ENCODE results near the gene RGL1.

The RGL1 gene

DNA sequence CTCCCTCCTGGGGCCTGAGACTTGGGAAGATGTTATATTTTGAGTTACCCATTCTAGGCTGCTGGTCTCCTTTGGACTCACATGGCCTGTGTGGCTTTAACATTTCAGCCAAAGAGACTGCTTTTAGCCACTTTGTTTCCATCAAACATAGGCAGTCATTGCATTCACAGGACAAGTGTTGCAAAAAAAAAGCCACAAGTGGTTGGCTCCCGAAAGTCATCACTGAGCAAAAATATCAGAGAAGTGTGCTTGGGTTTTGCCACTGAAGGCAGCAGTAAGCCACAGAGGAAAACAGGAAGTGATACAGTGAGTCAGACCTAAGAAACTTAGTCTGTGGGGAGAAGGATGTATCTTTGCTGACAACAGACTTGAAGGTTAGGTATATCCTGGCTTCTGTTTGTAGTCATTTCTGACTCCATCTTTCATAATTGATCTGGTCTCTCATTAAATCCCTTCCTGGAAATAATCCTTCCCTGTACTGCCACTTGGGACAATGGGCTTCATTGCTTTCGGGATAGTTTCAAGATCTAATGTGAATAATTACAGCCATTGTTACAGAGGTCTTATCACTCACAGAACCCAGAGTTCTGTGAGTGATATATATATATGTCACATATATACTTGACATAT, 151.8 kb downstream of the RGL1 start:
- TF ChIP-seq POLR2A (IDR thresholded peaks at IDR 0.05; ENCODE audit: low read length) (no peak), GATA1 (IDR thresholded peaks at IDR 0.05; ENCODE audit: low read depth, low read length) (no peak)
- DNase-seq: no peak

GRCh38 chr1:183957216-183957830, 152.4 kb downstream of the RGL1 start:
- DNase-seq: no peak
- TF ChIP-seq GATA1 (IDR thresholded peaks at IDR 0.05; ENCODE audit: low read depth, low read length): no peak
- TF ChIP-seq POLR2A (IDR thresholded peaks at IDR 0.05; ENCODE audit: low read length): no peak

- DNase-seq: no peak
- TF ChIP-seq GATA1 (IDR thresholded peaks at IDR 0.05; ENCODE audit: low read depth, low read length) (no peak), POLR2A (IDR thresholded peaks at IDR 0.05; ENCODE audit: low read length) (no peak)
Observed at GRCh38 chr1:183958958-183959357, 154.0 kb downstream of the RGL1 start.

DNA sequence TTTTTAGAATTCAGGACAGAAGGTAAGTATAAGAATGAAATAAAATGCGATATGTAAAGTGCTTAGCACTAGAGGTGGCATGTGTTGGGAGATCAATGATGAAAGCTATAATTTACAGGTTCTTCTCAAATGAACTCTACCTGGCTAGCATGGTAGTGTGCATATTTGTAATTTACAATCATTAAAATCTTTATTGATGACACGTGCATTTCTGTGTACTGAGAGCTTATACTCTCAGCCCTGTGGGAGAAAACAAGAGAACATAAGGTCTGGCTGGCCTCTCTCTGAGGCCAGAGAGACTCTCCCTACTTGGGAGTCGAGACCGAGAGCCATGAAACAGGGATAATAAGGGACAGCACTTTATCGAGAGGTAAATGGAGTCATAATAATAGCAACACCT, 156.2 kb downstream of the RGL1 start:
- no peak for DNase-seq
- TF ChIP-seq POLR2A (IDR thresholded peaks at IDR 0.05; ENCODE audit: low read length): no peak
- TF ChIP-seq GATA1 (IDR thresholded peaks at IDR 0.05; ENCODE audit: low read depth, low read length): no peak

DNA sequence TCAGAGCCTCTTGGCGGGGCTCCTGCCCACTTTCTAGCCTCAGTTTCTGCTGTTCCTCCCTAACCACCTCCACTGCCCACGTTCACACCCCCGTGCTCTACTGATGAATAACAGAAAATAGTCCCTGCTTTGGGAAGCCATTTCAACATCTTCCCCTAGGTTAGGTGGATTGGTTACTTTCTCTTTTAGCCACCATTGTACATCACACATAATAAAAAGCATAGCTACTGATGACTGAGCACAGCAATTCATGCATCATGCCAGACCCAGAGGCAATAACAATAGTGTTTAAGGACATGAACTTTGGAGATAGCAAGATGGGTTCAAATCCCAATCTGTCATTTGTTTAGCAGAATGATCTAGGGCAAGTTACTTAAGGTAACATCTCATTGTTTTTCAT, 158.0 kb downstream of the RGL1 start:
- DNase-seq: no peak
- TF ChIP-seq POLR2A (IDR thresholded peaks at IDR 0.05; ENCODE audit: low read length) (no peak), GATA1 (IDR thresholded peaks at IDR 0.05; ENCODE audit: low read depth, low read length) (no peak)

DNA sequence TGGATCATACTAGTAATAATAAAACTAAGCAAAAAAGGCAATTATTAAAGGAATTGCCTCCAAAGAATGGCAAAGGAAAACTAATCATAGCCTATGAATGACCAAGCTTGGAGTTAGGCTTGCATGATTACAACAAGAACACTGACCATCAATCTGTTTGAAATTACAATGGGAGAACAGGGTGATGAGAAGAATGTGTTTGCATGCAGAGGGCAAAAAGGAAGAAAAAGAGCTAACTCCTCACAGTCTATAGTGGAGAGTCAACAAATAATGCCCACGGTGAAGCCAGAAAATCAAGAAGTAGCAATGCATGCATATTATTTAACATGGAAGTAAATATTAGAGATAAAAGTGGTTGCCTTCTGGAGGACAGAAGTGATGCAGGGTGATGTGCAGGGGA, 160.8 kb downstream of the RGL1 start:
- no peak for TF ChIP-seq POLR2A (IDR thresholded peaks at IDR 0.05; ENCODE audit: low read length)
- TF ChIP-seq GATA1 (IDR thresholded peaks at IDR 0.05; ENCODE audit: low read depth, low read length): no peak
- DNase-seq: no peak

DNA sequence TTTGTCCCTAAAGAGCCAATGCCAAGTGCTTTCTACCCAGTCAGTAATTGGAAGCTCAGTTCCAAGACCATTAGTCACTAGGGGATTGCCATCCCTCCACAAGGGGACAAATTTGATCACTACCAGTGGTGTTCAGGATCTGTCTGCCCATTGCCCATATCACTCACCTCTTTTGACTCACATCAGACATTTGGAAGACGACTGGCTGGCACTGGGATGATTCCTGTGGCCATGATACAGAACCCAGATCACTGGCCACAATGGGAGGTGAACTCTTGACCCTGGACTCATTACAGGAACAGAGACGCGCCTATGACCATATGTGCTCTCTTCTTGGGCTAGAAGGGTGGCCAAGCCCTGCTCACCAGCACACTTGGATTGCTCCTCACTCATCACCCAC, 161.6 kb downstream of the RGL1 start:
- TF ChIP-seq GATA1 (IDR thresholded peaks at IDR 0.05; ENCODE audit: low read depth, low read length) (no peak), POLR2A (IDR thresholded peaks at IDR 0.05; ENCODE audit: low read length) (no peak)
- no peak for DNase-seq

DNA sequence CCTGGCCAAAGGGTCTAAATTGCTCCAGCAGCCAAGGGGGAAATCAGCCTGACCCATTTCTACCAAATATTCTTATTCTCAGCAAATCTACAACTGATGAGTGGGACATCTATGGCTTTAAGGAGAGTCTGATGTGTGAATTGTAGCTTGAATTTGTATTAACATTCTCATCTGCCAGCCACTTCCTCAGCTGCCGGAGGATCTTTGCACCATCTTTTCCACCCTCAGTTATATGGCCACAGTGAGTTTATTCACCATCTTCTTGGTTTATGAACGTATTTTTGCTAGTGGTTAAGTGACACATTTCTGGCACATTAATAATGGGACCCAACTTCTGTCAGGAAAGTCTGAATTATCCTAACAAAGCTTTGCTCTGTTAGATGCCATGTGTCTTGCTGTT, 163.0 kb downstream of the RGL1 start:
- no peak for TF ChIP-seq POLR2A (IDR thresholded peaks at IDR 0.05; ENCODE audit: low read length)
- no peak for TF ChIP-seq GATA1 (IDR thresholded peaks at IDR 0.05; ENCODE audit: low read depth, low read length)
- DNase-seq: no peak

DNA sequence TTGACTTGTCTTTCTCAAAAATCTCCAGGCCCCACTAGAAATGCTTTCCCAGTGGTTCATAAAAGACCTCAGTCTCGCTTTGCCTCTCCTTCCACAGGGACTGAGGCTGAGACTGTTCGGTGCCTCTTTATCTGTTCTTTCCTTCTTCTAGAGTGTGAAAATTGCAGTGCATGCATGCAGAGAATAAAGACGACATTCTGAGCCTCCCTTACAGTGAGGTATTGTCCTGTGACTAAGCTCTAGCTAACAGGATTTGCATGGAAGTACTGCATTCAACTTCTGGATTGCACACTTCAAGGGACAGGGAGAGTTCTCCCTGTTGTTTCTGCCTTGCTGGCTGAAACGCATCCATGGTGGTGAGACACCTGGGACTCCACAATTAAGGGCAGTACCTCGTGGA, 163.5 kb downstream of the RGL1 start:
- no peak for DNase-seq
- TF ChIP-seq GATA1 (IDR thresholded peaks at IDR 0.05; ENCODE audit: low read depth, low read length): no peak
- TF ChIP-seq POLR2A (IDR thresholded peaks at IDR 0.05; ENCODE audit: low read length): no peak

DNA sequence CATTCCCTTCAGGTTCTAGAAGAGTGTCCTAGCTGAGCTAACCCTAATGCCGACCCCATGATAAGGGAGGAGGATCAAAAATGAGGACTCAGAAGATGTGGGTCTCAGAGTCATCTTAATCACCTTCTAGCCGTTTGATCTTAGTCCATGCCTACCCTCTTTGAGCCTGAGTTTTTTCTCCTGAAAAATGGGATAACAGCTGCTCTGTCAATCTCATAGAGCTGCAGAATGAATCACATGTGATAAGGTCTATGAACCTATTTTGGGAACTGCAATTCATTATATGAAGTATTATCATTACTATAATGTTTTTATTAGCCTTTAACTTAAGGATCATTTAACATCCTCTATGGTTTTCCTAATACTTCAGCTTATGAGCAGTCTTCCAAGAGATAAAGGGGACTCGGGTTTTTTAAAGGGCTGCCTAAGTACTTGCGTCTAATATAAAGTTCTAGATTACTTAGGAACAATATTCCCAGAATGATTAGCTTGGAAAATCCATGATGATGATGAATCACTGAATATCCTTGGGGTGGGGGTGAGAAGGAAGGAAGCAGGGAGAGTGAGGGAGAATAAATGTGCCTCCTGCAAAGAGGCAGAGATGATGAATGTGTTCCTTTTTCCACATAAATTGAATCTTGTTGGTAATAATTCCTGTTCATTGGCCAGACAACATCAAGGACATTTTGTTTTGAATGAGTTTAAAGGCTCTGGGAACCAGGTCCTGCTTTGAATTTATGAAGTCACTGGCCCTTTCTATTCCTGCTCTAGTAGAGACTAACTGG, 165.8 kb downstream of the RGL1 start:
- TF ChIP-seq POLR2A (IDR thresholded peaks at IDR 0.05; ENCODE audit: low read length) (no peak), GATA1 (IDR thresholded peaks at IDR 0.05; ENCODE audit: low read depth, low read length) (no peak)
- DNase-seq: no peak

DNA sequence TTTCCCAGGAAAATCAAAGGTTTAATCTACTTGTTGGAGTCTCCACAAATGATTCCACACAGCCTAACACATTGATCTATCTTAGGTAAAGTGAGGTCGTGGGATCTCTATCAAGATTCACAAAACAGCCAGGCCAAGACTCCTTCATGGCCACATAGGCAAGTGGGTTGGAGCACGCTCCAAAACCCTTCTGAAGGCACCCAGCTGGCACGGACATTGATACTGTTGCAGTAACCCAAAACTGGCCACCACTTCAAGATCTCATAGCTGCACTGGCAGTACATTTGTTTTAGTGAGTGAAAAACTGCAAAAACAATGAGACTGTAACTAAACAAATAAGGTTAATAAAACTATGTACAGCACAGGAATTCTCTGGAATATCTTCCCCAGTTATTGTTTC, 170.7 kb downstream of the RGL1 start:
- DNase-seq: no peak
- TF ChIP-seq POLR2A (IDR thresholded peaks at IDR 0.05; ENCODE audit: low read length) (no peak), GATA1 (IDR thresholded peaks at IDR 0.05; ENCODE audit: low read depth, low read length) (no peak)

GRCh38 chr1:183977717-183978116, 172.8 kb downstream of the RGL1 start:
- DNase-seq: no peak

More at GRCh38 chr1:183977717-183978116, 172.8 kb downstream of the RGL1 start:
- TF ChIP-seq POLR2A (IDR thresholded peaks at IDR 0.05; ENCODE audit: low read length) (no peak), GATA1 (IDR thresholded peaks at IDR 0.05; ENCODE audit: low read depth, low read length) (no peak)

Measured in erythroblast (primary cell).